PC-3 (cell line): Measurements from ENCODE around the gene PLEKHG2.

Experiments
- EZH2 ChIP-seq: fragments of 300-600 bp; sonication (generic); IDR thresholded peaks from one replicate; pipeline ENCODE4 v1.6.1; 2017; ENCODE audit warnings: antibody characterized with exemption, mild to moderate bottlenecking, low read length; ENCODE audit not compliant: unreplicated experiment
- EZH2phosphoT487 ChIP-seq: fragments of 300-600 bp; sonication (generic); IDR thresholded peaks from 2 replicates; pipeline ENCODE4 v1.6.1; 2018; ENCODE audit warnings: mild to moderate bottlenecking, antibody characterized with exemption, low read length, borderline replicate concordance
- TF ChIP-seq, protein P1 (sequence below): fragments of 300-600 bp; sonication (generic); conservative IDR thresholded peaks from 2 replicates; pipeline ENCODE4 v1.5.1; 2017; ENCODE audit warnings: antibody characterized with exemption, low read depth, mild to moderate bottlenecking, low read length

- TF ChIP-seq, protein P1, sequence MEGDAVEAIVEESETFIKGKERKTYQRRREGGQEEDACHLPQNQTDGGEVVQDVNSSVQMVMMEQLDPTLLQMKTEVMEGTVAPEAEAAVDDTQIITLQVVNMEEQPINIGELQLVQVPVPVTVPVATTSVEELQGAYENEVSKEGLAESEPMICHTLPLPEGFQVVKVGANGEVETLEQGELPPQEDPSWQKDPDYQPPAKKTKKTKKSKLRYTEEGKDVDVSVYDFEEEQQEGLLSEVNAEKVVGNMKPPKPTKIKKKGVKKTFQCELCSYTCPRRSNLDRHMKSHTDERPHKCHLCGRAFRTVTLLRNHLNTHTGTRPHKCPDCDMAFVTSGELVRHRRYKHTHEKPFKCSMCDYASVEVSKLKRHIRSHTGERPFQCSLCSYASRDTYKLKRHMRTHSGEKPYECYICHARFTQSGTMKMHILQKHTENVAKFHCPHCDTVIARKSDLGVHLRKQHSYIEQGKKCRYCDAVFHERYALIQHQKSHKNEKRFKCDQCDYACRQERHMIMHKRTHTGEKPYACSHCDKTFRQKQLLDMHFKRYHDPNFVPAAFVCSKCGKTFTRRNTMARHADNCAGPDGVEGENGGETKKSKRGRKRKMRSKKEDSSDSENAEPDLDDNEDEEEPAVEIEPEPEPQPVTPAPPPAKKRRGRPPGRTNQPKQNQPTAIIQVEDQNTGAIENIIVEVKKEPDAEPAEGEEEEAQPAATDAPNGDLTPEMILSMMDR, result no peak
- TF ChIP-seq EZH2 (no peak), EZH2phosphoT487 (no peak)
Observed at GRCh38 chr19:39372941-39373340, 39.5 kb upstream of the PLEKHG2 start.
